Middle frontal gyrus (tissue), 1 donor: Measurements from ENCODE around the gene KDM2A.

ENCODE experiments used
- DNase-seq: peaks from one replicate; pipeline ENCODE4 v3.0.0-alpha.2; 2015; ENCODE audit warnings: low spot score; ENCODE audit errors: extremely low spot score

KDM2A gene

GRCh38 chr11:67301313-67301921, 182.4 kb downstream of the KDM2A start:
- no peak for DNase-seq

GRCh38 chr11:67301951-67302516, 183.0 kb downstream of the KDM2A start:
- no peak for DNase-seq

GRCh38 chr11:67302571-67303131, 183.6 kb downstream of the KDM2A start:
- DNase-seq, result no peak

GRCh38 chr11:67303132-67303834, 184.2 kb downstream of the KDM2A start, which contains the start of gene SSH3:
SSH3 (plus strand) TSS chr11:67303530; CDS start chr11:67303626, 96 bp downstream.
- peak; percentile 40 for DNase-seq

GRCh38 chr11:67303835-67304411, 184.9 kb downstream of the KDM2A start:
- DNase-seq, result no peak

GRCh38 chr11:67304511-67305113, 185.5 kb downstream of the KDM2A start:
- DNase-seq, result no peak

- no peak for DNase-seq
Observed at GRCh38 chr11:67306769-67307544, 187.9 kb downstream of the KDM2A start.

GRCh38 chr11:67307545-67308001, 188.5 kb downstream of the KDM2A start:
- DNase-seq, result no peak
